ENCODE measurements around the gene MYCN.

Gene MYCN

GRCh38 chr2:15974565-15975260 lies 34.4 kb downstream of the MYCN start:
- DNase-seq (ENCODE audit: low read depth in 2 of 2, low spot score in 1 of 2): no peak

GRCh38 chr2:15975261-15975600 lies 34.9 kb downstream of the MYCN start:
- no peak for DNase-seq (ENCODE audit: low read depth in 2 of 2, low spot score in 1 of 2)

GRCh38 chr2:15975676-15976075 lies 35.3 kb downstream of the MYCN start:
- no peak for DNase-seq (ENCODE audit: low read depth in 2 of 2, low spot score in 1 of 2)

- no peak for DNase-seq (ENCODE audit: low read depth in 2 of 2, low spot score in 1 of 2)
These were observed 36.0 kb downstream of the MYCN start for GRCh38 chr2:15976354-15976753.

- DNase-seq (ENCODE audit: low read depth in 2 of 2, low spot score in 1 of 2): no peak
These were observed 38.9 kb downstream of the MYCN start for GRCh38 chr2:15979051-15979758.

- no peak for DNase-seq (ENCODE audit: low read depth in 2 of 2, low spot score in 1 of 2)
These were observed 39.6 kb downstream of the MYCN start for GRCh38 chr2:15979759-15980604.

- no peak for DNase-seq (ENCODE audit: low read depth in 2 of 2, low spot score in 1 of 2)
These were observed 40.3 kb downstream of the MYCN start for GRCh38 chr2:15980605-15981098.

- DNase-seq (ENCODE audit: low read depth in 2 of 2, low spot score in 1 of 2): no peak
These were observed 41.3 kb downstream of the MYCN start for GRCh38 chr2:15981646-15982045.

GRCh38 chr2:15982285-15983044 lies 42.1 kb downstream of the MYCN start:
- no peak for DNase-seq (ENCODE audit: low read depth in 2 of 2, low spot score in 1 of 2)

- no peak for DNase-seq (ENCODE audit: low read depth in 2 of 2, low spot score in 1 of 2)
These were observed 43.1 kb downstream of the MYCN start for GRCh38 chr2:15983496-15983895.

GRCh38 chr2:15984368-15985255 lies 44.3 kb downstream of the MYCN start:
- no peak for DNase-seq (ENCODE audit: low read depth in 2 of 2, low spot score in 1 of 2)

GRCh38 chr2:15985531-15985930 lies 45.2 kb downstream of the MYCN start:
- no peak for DNase-seq (ENCODE audit: low read depth in 2 of 2, low spot score in 1 of 2)

GRCh38 chr2:15986068-15986560 lies 45.8 kb downstream of the MYCN start:
- DNase-seq (ENCODE audit: low read depth in 2 of 2, low spot score in 1 of 2): no peak

GRCh38 chr2:15986644-15987043 lies 46.3 kb downstream of the MYCN start:
- DNase-seq (ENCODE audit: low read depth in 2 of 2, low spot score in 1 of 2): no peak

GRCh38 chr2:15988733-15989132 lies 48.4 kb downstream of the MYCN start:
- DNase-seq (ENCODE audit: low read depth in 2 of 2, low spot score in 1 of 2): no peak

- no peak for DNase-seq (ENCODE audit: low read depth in 2 of 2, low spot score in 1 of 2)
These were observed 49.2 kb downstream of the MYCN start for GRCh38 chr2:15989559-15989958.

- no peak for DNase-seq (ENCODE audit: low read depth in 2 of 2, low spot score in 1 of 2)
These were observed 50.1 kb downstream of the MYCN start for GRCh38 chr2:15990151-15991101.

GRCh38 chr2:15991231-15991630 lies 50.9 kb downstream of the MYCN start:
- no peak for DNase-seq (ENCODE audit: low read depth in 2 of 2, low spot score in 1 of 2)
